ENCODE results near the gene GMIP.

GMIP gene

GRCh38 chr19:19655641-19656343, 12.3 kb upstream of the GMIP start:
- DNase-seq (ENCODE audit: low spot score), result no peak

GRCh38 chr19:19655051-19655594, 11.7 kb upstream of the GMIP start:
- no peak for TF ChIP-seq CTCF (IDR thresholded peaks at IDR 0.05; ENCODE audit: extremely low read depth, missing control alignments)
- no peak for DNase-seq (ENCODE audit: low spot score)

More at GRCh38 chr19:19655641-19656343, 12.3 kb upstream of the GMIP start:
- no peak for TF ChIP-seq CTCF (IDR thresholded peaks at IDR 0.05; ENCODE audit: extremely low read depth, missing control alignments)

GRCh38 chr19:19654441-19654840, 11.0 kb upstream of the GMIP start:
- DNase-seq (ENCODE audit: low spot score), result no peak
- no peak for TF ChIP-seq CTCF (IDR thresholded peaks at IDR 0.05; ENCODE audit: extremely low read depth, missing control alignments)

GRCh38 chr19:19653597-19654147, 10.2 kb upstream of the GMIP start:
- TF ChIP-seq CTCF (IDR thresholded peaks at IDR 0.05; ENCODE audit: extremely low read depth, missing control alignments), result no peak
- DNase-seq (ENCODE audit: low spot score), result no peak

- DNase-seq (ENCODE audit: low spot score), result no peak
- TF ChIP-seq CTCF (IDR thresholded peaks at IDR 0.05; ENCODE audit: extremely low read depth, missing control alignments), result no peak
Measured at GRCh38 chr19:19652482-19653295, 9.2 kb upstream of the GMIP start.

- DNase-seq (ENCODE audit: low spot score), result no peak
- TF ChIP-seq CTCF (IDR thresholded peaks at IDR 0.05; ENCODE audit: extremely low read depth, missing control alignments), result no peak
Measured at GRCh38 chr19:19651076-19651475, 7.6 kb upstream of the GMIP start.

GRCh38 chr19:19650331-19650730, 6.9 kb upstream of the GMIP start:
- no peak for TF ChIP-seq CTCF (IDR thresholded peaks at IDR 0.05; ENCODE audit: extremely low read depth, missing control alignments)
- DNase-seq (ENCODE audit: low spot score), result no peak
